Memory B cell (primary cell): ENCODE results near the gene LEKR1.
A peak's percentile ranks its signal among the peaks of the same experiment; 100 is the strongest.

Experiments used
- ATAC-seq: fragments of 150-1000 bp; cut with Tn5 transposase; 2 replicates; pipeline ENCODE4 v1.10.0; 2021; ENCODE audit warnings: low read depth, mild to moderate bottlenecking, moderate library complexity
- DNase-seq, 2 donors: peaks; one replicate each; pipeline ENCODE4 v3.0.0; 2022; ENCODE audit warnings: low spot score in 2 of 2
- H3K27ac Mint-ChIP-seq: one replicate; pipeline ENCODE4 v1.8.0; 2022; ENCODE audit warnings: mild to moderate bottlenecking, moderate library complexity, mixed read lengths
- H3K27me3 Mint-ChIP-seq: one replicate; pipeline ENCODE4 v1.8.0; 2022; ENCODE audit warnings: mixed read lengths
- H3K36me3 Mint-ChIP-seq: one replicate; pipeline ENCODE4 v1.8.0; 2022; ENCODE audit warnings: mild to moderate bottlenecking, mixed read lengths
- H3K4me1 Mint-ChIP-seq: one replicate; pipeline ENCODE4 v1.8.0; 2022; ENCODE audit warnings: mixed read lengths
- H3K4me3 Mint-ChIP-seq: one replicate; pipeline ENCODE4 v1.8.0; 2022; ENCODE audit warnings: mild to moderate bottlenecking, moderate library complexity, mixed read lengths
- H3K9me3 Mint-ChIP-seq: one replicate; pipeline ENCODE4 v1.8.0; 2022; ENCODE audit warnings: mixed read lengths

LEKR1 gene

GRCh38 chr3:157064402-157064801 lies 238.2 kb downstream of the LEKR1 start:
- peak overlapping the region; percentile 46 for H3K27ac Mint-ChIP-seq
- H3K4me3 Mint-ChIP-seq: peak overlapping the region; percentile 24

GRCh38 chr3:157065201-157065600 lies 239.0 kb downstream of the LEKR1 start:
- DNase-seq (no peak), ATAC-seq (no peak)
- H3K9me3 Mint-ChIP-seq: no peaks in the 10 kb centered on the region
- H3K4me1 Mint-ChIP-seq: peaks cover 25% of the 10 kb centered on the region
- H3K4me3 Mint-ChIP-seq: no peak overlapping the region
- H3K27ac Mint-ChIP-seq: no peak overlapping the region
- no peaks in the 10 kb centered on the region for H3K36me3 Mint-ChIP-seq
- peaks cover 3% of the 10 kb centered on the region for H3K27me3 Mint-ChIP-seq

More at GRCh38 chr3:157064402-157064801, 238.2 kb downstream of the LEKR1 start:
- Mint-ChIP-seq H3K9me3 (no peaks in the 10 kb centered on the region), H3K4me1 (peaks cover 25% of the 10 kb centered on the region), H3K36me3 (no peaks in the 10 kb centered on the region), H3K27me3 (peaks cover 4% of the 10 kb centered on the region)
- ATAC-seq: peak; percentile 84
- peak in 1 of 2 donors; percentile 23 for DNase-seq

DNA sequence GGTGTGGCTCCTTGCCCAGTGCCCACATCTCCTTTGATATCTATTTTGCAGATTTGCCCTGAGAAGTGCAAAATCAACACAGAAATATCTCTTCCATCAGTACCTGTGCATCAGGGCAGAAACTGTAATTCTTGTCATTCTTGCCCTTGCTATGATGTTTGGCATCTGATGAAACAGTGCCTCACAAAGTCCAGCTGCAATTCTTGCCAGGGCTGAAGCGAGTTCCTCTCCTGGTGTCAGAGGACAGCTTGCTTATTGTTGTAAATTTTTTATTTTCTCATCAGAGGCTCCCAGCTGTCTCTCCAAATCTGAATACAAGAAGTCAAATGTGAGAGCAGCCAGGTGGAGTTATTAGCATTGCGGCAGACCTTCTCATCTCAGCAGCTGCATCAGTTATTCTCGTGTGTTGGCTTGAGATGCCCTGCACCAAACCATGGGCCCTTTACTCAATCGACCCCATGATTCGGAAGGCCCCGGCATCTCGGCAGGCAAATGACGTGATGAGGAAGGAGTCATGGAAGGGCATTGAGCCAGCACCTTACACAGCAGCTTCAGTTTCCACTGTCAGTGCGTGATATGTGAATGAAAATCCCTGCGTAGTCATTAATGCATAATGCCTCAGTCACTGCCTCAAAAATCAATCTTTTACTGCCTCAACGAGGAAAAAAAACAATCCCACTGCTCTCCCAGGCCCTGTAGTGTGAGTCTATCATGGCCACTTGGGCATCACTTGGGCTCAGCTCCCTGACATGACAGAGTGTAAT lies 240.4 kb downstream of the LEKR1 start:
- peak overlapping the region; percentile 11 for H3K4me3 Mint-ChIP-seq
- peaks cover 25% of the 10 kb centered on the region for H3K4me1 Mint-ChIP-seq
- H3K36me3 Mint-ChIP-seq: no peaks in the 10 kb centered on the region
- no peak for ATAC-seq
- no peak overlapping the region for H3K27ac Mint-ChIP-seq
- no peak for DNase-seq
- H3K9me3 Mint-ChIP-seq: no peaks in the 10 kb centered on the region
- peaks cover 1% of the 10 kb centered on the region for H3K27me3 Mint-ChIP-seq

- H3K9me3 Mint-ChIP-seq: no peaks in the 10 kb centered on the region
- ATAC-seq: peak; percentile 78
Measured at GRCh38 chr3:157067114-157067513, 241.0 kb downstream of the LEKR1 start.

GRCh38 chr3:157069406-157069805 lies 243.3 kb downstream of the LEKR1 start:
- Mint-ChIP-seq H3K4me1 (peaks cover 26% of the 10 kb centered on the region), H3K27ac (no peak overlapping the region), H3K27me3 (peaks cover 5% of the 10 kb centered on the region), H3K36me3 (no peaks in the 10 kb centered on the region), H3K9me3 (no peaks in the 10 kb centered on the region), H3K4me3 (no peak overlapping the region)
- DNase-seq: no peak
- ATAC-seq: no peak

More at GRCh38 chr3:157067114-157067513, 241.0 kb downstream of the LEKR1 start:
- Mint-ChIP-seq H3K4me1 (peaks cover 30% of the 10 kb centered on the region), H3K27me3 (peaks cover 5% of the 10 kb centered on the region), H3K27ac (no peak overlapping the region), H3K36me3 (no peaks in the 10 kb centered on the region), H3K4me3 (peak overlapping the region; percentile 11)
- DNase-seq: peak in 1 of 2 donors; percentile 13

DNA sequence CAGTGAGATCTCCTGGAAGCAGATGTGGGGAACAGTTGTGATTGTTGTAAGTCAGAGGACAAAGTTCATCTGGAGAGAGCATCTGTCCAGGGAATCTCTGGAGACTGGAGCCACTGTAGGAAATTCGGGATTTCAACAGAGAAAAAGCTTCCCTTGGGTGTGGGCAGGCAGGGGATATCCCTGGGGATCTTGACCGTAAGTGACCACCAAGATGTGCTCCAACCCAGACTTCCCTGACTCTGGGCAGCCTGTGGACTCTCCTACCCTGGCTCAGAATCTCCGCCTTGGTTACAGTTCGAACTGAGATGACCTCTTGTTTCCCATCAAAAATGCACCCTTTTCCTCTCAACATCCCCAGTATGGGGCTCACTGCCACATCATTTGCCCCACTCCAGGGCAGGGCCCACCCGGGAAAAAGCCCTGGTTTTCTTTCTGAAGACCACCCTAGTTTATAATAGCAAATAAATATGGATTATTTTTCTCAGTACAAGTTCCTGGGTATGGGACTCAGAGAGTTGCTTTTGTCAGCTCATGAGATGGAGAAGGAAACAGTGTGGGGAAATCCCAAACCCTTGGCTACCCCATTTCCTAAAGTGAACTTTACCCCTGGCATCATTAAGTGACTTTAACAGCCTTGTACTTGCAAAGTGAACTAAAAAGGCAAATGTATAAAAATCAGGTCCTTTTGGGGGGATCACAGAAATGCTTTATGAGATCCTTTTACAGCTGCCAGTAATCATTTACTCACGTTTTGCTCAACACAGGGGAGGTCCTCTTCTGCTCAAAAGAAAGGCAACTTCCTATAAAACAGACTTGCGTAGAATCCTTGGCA lies 243.9 kb downstream of the LEKR1 start:
- ATAC-seq: no peak
- peaks cover 5% of the 10 kb centered on the region for H3K27me3 Mint-ChIP-seq
- no peak overlapping the region for H3K4me3 Mint-ChIP-seq
- H3K36me3 Mint-ChIP-seq: no peaks in the 10 kb centered on the region
- peaks cover 23% of the 10 kb centered on the region for H3K4me1 Mint-ChIP-seq
- H3K9me3 Mint-ChIP-seq: no peaks in the 10 kb centered on the region
- DNase-seq: no peak
- H3K27ac Mint-ChIP-seq: no peak overlapping the region

- no peak overlapping the region for H3K4me3 Mint-ChIP-seq
- DNase-seq: no peak
- H3K9me3 Mint-ChIP-seq: no peaks in the 10 kb centered on the region
- H3K36me3 Mint-ChIP-seq: no peaks in the 10 kb centered on the region
- no peak for ATAC-seq
- H3K27me3 Mint-ChIP-seq: peaks cover 5% of the 10 kb centered on the region
- peaks cover 23% of the 10 kb centered on the region for H3K4me1 Mint-ChIP-seq
- no peak overlapping the region for H3K27ac Mint-ChIP-seq
Measured at GRCh38 chr3:157070678-157070999, 244.5 kb downstream of the LEKR1 start.

DNA sequence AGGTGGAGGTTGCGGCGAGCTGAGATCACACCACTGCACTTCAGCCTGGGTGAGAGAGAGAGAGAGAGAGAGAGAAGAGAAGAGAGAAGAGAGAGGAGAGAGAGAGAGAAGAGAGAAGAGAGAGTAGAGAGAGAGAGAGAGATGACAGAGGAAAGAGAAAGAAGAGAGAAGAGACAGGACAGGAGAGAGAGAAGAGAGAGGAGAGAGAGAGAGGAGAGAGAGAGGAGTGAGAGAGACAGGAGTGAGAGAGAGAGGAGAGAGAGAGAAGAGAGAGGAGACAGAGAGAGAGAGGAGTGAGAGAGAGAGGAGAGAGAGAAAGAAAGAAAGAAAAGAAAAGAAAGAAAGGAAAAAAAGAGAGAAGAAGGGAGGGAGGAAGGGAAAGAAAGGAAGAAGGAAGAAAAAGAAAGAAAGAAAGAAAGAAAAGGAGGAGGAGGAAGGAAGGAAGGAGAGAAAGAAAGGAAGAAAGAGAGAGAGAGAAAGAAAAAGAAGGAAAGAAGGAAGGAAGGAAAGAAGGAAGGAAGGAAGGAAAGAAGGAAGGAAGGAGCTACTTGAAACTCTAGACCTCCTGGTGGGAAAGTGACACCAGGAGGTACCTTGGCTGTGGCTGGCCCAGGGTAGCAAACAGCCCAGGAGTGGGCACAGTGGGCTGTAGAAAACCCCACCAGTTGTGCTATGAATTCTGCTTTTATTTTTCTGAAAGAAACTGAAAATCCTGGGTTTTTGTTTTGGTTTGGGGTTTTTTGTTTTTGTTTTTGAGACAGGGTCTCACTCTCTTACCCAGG lies 245.8 kb downstream of the LEKR1 start:
- Mint-ChIP-seq H3K27me3 (peaks cover 5% of the 10 kb centered on the region), H3K9me3 (no peaks in the 10 kb centered on the region), H3K27ac (no peak overlapping the region), H3K4me1 (peaks cover 18% of the 10 kb centered on the region), H3K4me3 (no peak overlapping the region), H3K36me3 (no peaks in the 10 kb centered on the region)
- ATAC-seq (no peak), DNase-seq (no peak)

- Mint-ChIP-seq H3K4me3 (no peak overlapping the region), H3K27ac (no peak overlapping the region), H3K36me3 (no peaks in the 10 kb centered on the region), H3K4me1 (peaks cover 5% of the 10 kb centered on the region), H3K9me3 (no peaks in the 10 kb centered on the region), H3K27me3 (peaks cover 5% of the 10 kb centered on the region)
- no peak for ATAC-seq
- DNase-seq: no peak
Measured at GRCh38 chr3:157073810-157074209, 247.7 kb downstream of the LEKR1 start.

GRCh38 chr3:157074490-157074889 lies 248.3 kb downstream of the LEKR1 start:
- no peak for DNase-seq
- H3K36me3 Mint-ChIP-seq: no peaks in the 10 kb centered on the region
- H3K4me3 Mint-ChIP-seq: no peak overlapping the region
- no peak overlapping the region for H3K27ac Mint-ChIP-seq
- no peak for ATAC-seq
- peaks cover 5% of the 10 kb centered on the region for H3K4me1 Mint-ChIP-seq
- H3K9me3 Mint-ChIP-seq: no peaks in the 10 kb centered on the region
- H3K27me3 Mint-ChIP-seq: peaks cover 5% of the 10 kb centered on the region

- no peak overlapping the region for H3K27ac Mint-ChIP-seq
Measured at GRCh38 chr3:157074981-157075380, 248.8 kb downstream of the LEKR1 start.

DNA sequence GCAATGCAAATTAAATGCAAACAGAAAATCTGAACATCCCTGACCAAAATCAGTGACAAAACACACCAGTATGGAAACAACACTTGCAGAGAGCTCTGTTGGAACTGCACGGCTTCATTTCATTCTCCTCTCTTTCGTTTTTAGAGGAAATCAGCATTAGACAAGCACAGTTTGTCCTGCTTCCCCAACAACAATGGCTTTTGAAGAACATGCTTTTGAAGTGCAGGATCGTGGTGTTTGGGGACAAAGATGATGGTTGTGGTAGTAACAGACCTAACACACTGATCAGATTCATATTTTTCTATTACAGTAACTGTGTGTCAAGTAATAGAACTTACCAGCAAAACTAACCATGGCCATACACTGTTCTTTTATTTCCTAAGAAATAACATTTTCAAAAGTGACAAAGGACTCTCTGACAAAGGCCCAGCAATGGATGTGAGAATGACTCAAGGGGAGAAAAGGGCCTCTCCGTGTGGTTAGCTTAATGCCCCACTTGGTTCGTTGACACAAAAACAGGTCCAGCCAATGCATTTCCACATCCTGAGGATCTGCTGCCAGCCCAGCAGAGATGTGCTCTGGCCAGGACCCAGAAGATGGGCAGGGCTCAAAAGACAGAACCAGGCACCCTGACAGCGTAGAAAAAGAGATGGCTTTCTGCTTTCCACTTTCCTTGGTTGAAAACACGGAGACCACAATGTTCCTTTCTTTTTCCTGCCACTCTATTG lies 249.7 kb downstream of the LEKR1 start:
- peaks cover 5% of the 10 kb centered on the region for H3K4me1 Mint-ChIP-seq
- H3K4me3 Mint-ChIP-seq: no peak overlapping the region
- no peak overlapping the region for H3K27ac Mint-ChIP-seq
- no peaks in the 10 kb centered on the region for H3K9me3 Mint-ChIP-seq
- no peaks in the 10 kb centered on the region for H3K36me3 Mint-ChIP-seq
- ATAC-seq: no peak
- peaks cover 5% of the 10 kb centered on the region for H3K27me3 Mint-ChIP-seq
- no peak for DNase-seq

More at GRCh38 chr3:157074981-157075380, 248.8 kb downstream of the LEKR1 start:
- Mint-ChIP-seq H3K36me3 (no peaks in the 10 kb centered on the region), H3K9me3 (no peaks in the 10 kb centered on the region), H3K4me1 (peaks cover 5% of the 10 kb centered on the region), H3K27me3 (peaks cover 5% of the 10 kb centered on the region), H3K4me3 (no peak overlapping the region)
- ATAC-seq (no peak), DNase-seq (no peak)

DNA sequence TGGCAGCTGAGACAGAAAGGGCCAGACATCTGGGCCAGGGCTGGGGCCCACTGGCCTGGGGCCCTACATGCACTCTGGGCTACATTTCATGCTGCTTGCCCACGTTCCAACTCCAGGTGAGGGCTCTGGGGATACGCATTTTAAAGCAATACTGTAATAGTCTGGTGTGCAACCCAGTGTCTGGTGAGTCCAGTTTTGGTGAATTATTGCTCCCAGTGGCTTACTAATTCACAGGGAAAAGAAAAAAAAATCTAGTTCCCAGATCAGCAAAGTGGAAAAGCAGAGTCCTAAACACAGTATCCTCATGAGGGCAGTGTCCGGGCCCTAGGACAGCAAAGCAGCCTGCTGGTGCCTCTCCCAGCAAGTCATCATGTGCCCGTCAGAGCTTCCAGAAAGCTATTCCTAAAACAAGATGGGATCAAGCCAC lies 251.4 kb downstream of the LEKR1 start:
- H3K36me3 Mint-ChIP-seq: no peaks in the 10 kb centered on the region
- DNase-seq: no peak
- no peak for ATAC-seq
- no peaks in the 10 kb centered on the region for H3K9me3 Mint-ChIP-seq
- H3K4me1 Mint-ChIP-seq: peaks cover 6% of the 10 kb centered on the region
- H3K27me3 Mint-ChIP-seq: no peaks in the 10 kb centered on the region
- H3K4me3 Mint-ChIP-seq: no peak overlapping the region
- no peak overlapping the region for H3K27ac Mint-ChIP-seq
